ENCODE data around the gene PARD6A. TPM values are rescaled to one million over a fixed set of nuclear protein-coding genes. Genes with fewer than 3 reads are reported as not detected.

Gene PARD6A
- total RNA-seq, 1 experiment from 2014 or later: 10.8 TPM

GRCh38 chr16:67637625-67638024 is 23.1 kb upstream of the PARD6A start:
- H3K36me3 Mint-ChIP-seq (ENCODE audit: insufficient read depth in 1 of 3, low read depth in 3 of 3): peaks cover 15 to 63% (median 44%) of the 10 kb centered on the region in 3 experiments
- TF ChIP-seq CTCF (conservative IDR thresholded peaks at IDR 0.05): no peak
- Histone ChIP-seq H3K79me2 (ENCODE audit: insufficient read depth, low read length) (no peaks in the 10 kb centered on the region), H2BK20ac (ENCODE audit: low read depth, low read length, poor library complexity, severe bottlenecking) (no peak overlapping the region), H4K91ac (ENCODE audit: insufficient read length, low read depth, low read length) (no peak overlapping the region), H3K9ac (ENCODE audit: extremely low read depth, insufficient read length, low read length) (no peak overlapping the region), H4K20me1 (ENCODE audit: control insufficient read depth, insufficient read depth, insufficient read length) (no peaks in the 10 kb centered on the region), H2BK5ac (ENCODE audit: insufficient read length, low read length) (no peak overlapping the region), H3K23me2 (ENCODE audit: insufficient read length, low read depth, low read length, poor library complexity, severe bottlenecking) (no peaks in the 10 kb centered on the region), H3K14ac (ENCODE audit: insufficient read depth, low read length) (no peak overlapping the region), H2AK5ac (ENCODE audit: insufficient read length, low read length) (no peak overlapping the region), H3K56ac (ENCODE audit: insufficient read length, low read depth, low read length) (no peak overlapping the region), H4K5ac (ENCODE audit: insufficient read length, low read depth, low read length) (no peak overlapping the region), H3T11ph (ENCODE audit: low read length) (no peak overlapping the region), H3K27me3 (ENCODE audit: insufficient read depth, low read length) (no peaks in the 10 kb centered on the region), H2BK120ac (ENCODE audit: low read depth, low read length, poor library complexity, severe bottlenecking) (no peak overlapping the region), H3K4me2 (ENCODE audit: insufficient read depth, insufficient read length, low read length) (no peak overlapping the region), H3K79me1 (ENCODE audit: insufficient read depth, low read depth, low read length, poor library complexity, severe bottlenecking) (no peaks in the 10 kb centered on the region), H3K27ac (ENCODE audit: insufficient read length, low read depth, low read length) (no peak overlapping the region), H2BK12ac (ENCODE audit: insufficient read length, low read depth, low read length) (no peak overlapping the region), H3K18ac (ENCODE audit: insufficient read length, low read depth, low read length) (no peak overlapping the region), H3K23ac (ENCODE audit: insufficient read length, low read depth, low read length) (no peak overlapping the region), H3K4ac (ENCODE audit: low read depth, low read length) (no peak overlapping the region), H2BK15ac (ENCODE audit: low read depth, low read length) (no peak overlapping the region), H3K9me3 (ENCODE audit: control insufficient read depth, low read depth, low read length) (no peaks in the 10 kb centered on the region), H2AFZ (ENCODE audit: low read length) (no peak overlapping the region), H3K4me1 (ENCODE audit: insufficient read depth, low read length) (no peaks in the 10 kb centered on the region), H4K8ac (replicated peaks; ENCODE audit: insufficient read length, low read depth, low read length) (no peak overlapping the region)
- H3K9me3 Mint-ChIP-seq: no peaks in the 10 kb centered on the region
- no peak for DNase-seq
- H3K4me3 Mint-ChIP-seq: no peak overlapping the region
- no peak overlapping the region for H3K27ac Mint-ChIP-seq
- no peaks in the 10 kb centered on the region for H3K4me1 Mint-ChIP-seq
- WGBS (ENCODE audit: extremely low coverage, insufficient read length, low lambda C conversion rate): no CpG with 5 or more reads among the region's 12 CpGs
- H3K27me3 Mint-ChIP-seq (ENCODE audit: low read depth): peaks cover 1% of the 10 kb centered on the region; the same call in 1 of the 2 replicates
